GOT3 (cell line): ENCODE results near the gene NR1H3.

Experiments
- DNase-seq: peaks from one replicate; lab custom pipeline; 2025; ENCODE audit warnings: mixed read lengths; lab: John Stamatoyannopoulos, UW

Gene NR1H3

GRCh38 chr11:47269829-47270305, 12.1 kb downstream of the NR1H3 start, which contains the start of gene MADD:
Gene MADD (plus strand): TSS chr11:47270133.
- DNase-seq = peak; percentile 44

- no peak for DNase-seq
Measured at GRCh38 chr11:47270331-47271271, 12.8 kb downstream of the NR1H3 start.

GRCh38 chr11:47271328-47271727, 13.5 kb downstream of the NR1H3 start:
- DNase-seq = no peak

- no peak for DNase-seq
Measured at GRCh38 chr11:47271961-47272661, 14.3 kb downstream of the NR1H3 start.

- DNase-seq = no peak
Measured at GRCh38 chr11:47272706-47273105, 14.9 kb downstream of the NR1H3 start.

- no peak for DNase-seq
Measured at GRCh38 chr11:47274495-47275235, 16.9 kb downstream of the NR1H3 start.

GRCh38 chr11:47276923-47277322, 19.1 kb downstream of the NR1H3 start:
- DNase-seq = no peak

- no peak for DNase-seq
Measured at GRCh38 chr11:47278058-47278457, 20.3 kb downstream of the NR1H3 start.

- no peak for DNase-seq
Measured at GRCh38 chr11:47278769-47279168, 21.0 kb downstream of the NR1H3 start.

- no peak for DNase-seq
Measured at GRCh38 chr11:47280099-47280498, 22.3 kb downstream of the NR1H3 start.

- DNase-seq = no peak
Measured at GRCh38 chr11:47280860-47281259, 23.1 kb downstream of the NR1H3 start.

- DNase-seq = no peak
Measured at GRCh38 chr11:47282462-47282861, 24.7 kb downstream of the NR1H3 start.

GRCh38 chr11:47284151-47284550, 26.4 kb downstream of the NR1H3 start:
- DNase-seq = no peak

- no peak for DNase-seq
Measured at GRCh38 chr11:47285969-47286770, 28.4 kb downstream of the NR1H3 start.

GRCh38 chr11:47288066-47288465, 30.3 kb downstream of the NR1H3 start:
- DNase-seq = no peak

- DNase-seq = no peak
Measured at GRCh38 chr11:47289856-47290255, 32.1 kb downstream of the NR1H3 start.

GRCh38 chr11:47295385-47295784, 37.6 kb downstream of the NR1H3 start:
- no peak for DNase-seq

- DNase-seq = no peak
Measured at GRCh38 chr11:47296045-47296444, 38.2 kb downstream of the NR1H3 start.

GRCh38 chr11:47299078-47299477, 41.3 kb downstream of the NR1H3 start:
- no peak for DNase-seq

GRCh38 chr11:47302853-47303252, 45.1 kb downstream of the NR1H3 start:
- no peak for DNase-seq

GRCh38 chr11:47305734-47306483, 48.1 kb downstream of the NR1H3 start:
- no peak for DNase-seq
